Astrocyte of the cerebellum (primary cell): ENCODE results near the gene OR2C3.

Source experiments
- DNase-seq: peaks from one replicate; pipeline ENCODE4 v3.0.0-alpha.2; 2011; ENCODE audit warnings: low read depth
- H3K4me3 ChIP-seq: 2 replicates; pipeline ENCODE4 v1.5.1; 2011; ENCODE audit warnings: mild to moderate bottlenecking, low read depth, low read length, moderate library complexity
- CTCF ChIP-seq: IDR thresholded peaks from 2 replicates; pipeline ENCODE4 v1.5.1; 2012; ENCODE audit warnings: low read length, low read depth, moderate library complexity, mild to moderate bottlenecking; ENCODE audit errors: missing control alignments
- in situ Hi-C: cut with HindIII; loops from 2 replicates; pipeline ENCODE4 v1.10.0; 2017; ENCODE audit warnings: low sequenced_read_pairs

The OR2C3 gene

GRCh38 chr1:247475793-247476192 is 60.4 kb downstream of the OR2C3 start:
- no peak for DNase-seq
- H3K4me3 ChIP-seq, result no peak overlapping the region
- TF ChIP-seq CTCF, result no peak
- in situ Hi-C loops, result no loop called here
